SU-DHL-6 (cell line): ENCODE results near the gene C1orf198.

ENCODE experiments used
- H2AFZ ChIP-seq: fragments of 200-600 bp; sonication (generic); 2 replicates; pipeline ENCODE4 v1.6.1; 2014; ENCODE audit warnings: low read depth, mild to moderate bottlenecking, moderate library complexity, mixed read lengths, antibody characterized with exemption, low read length; ENCODE audit not compliant: severe bottlenecking
- H3F3A ChIP-seq: fragments of 200-600 bp; shearing (Covaris generic); 2 replicates; pipeline ENCODE4 v1.6.0; 2016; ENCODE audit warnings: antibody characterized with exemption, mild to moderate bottlenecking; ENCODE audit not compliant: insufficient read depth
- H3K27ac ChIP-seq: fragments of 200-600 bp; sonication (generic); 2 replicates; pipeline ENCODE4 v1.5.1; 2016; ENCODE audit warnings: low read depth, mild to moderate bottlenecking, low read length, moderate library complexity, mixed read lengths
- H3K27me3 ChIP-seq: fragments of 200-600 bp; sonication (generic), shearing (Covaris generic); 2 replicates; pipeline ENCODE4 v1.6.0; 2014; ENCODE audit warnings: mild to moderate bottlenecking, low read length
- H3K36me3 ChIP-seq: fragments of 200-600 bp; sonication (generic); 2 replicates; pipeline ENCODE4 v1.6.1; 2014; ENCODE audit warnings: mild to moderate bottlenecking, low read length, mixed read lengths
- H3K4me2 ChIP-seq: fragments of 300-600, 200-600 bp; shearing (Covaris generic), sonication (generic); 2 replicates; pipeline ENCODE4 v1.6.0; 2014; ENCODE audit warnings: low read length, low read depth, mild to moderate bottlenecking; ENCODE audit not compliant: poor library complexity, severe bottlenecking
- H3K4me3 ChIP-seq: fragments of 200-600 bp; sonication (generic); 2 replicates; pipeline ENCODE4 v1.5.1; 2014; ENCODE audit warnings: antibody characterized with exemption, low read length, mild to moderate bottlenecking, mixed read lengths; ENCODE audit not compliant: insufficient read depth, poor library complexity, severe bottlenecking
- H3K79me2 ChIP-seq: fragments of 200-600 bp; sonication (generic); 2 replicates; pipeline ENCODE4 v1.6.1; 2014; ENCODE audit warnings: mild to moderate bottlenecking, low read length, moderate library complexity; ENCODE audit not compliant: insufficient read depth
- H3K9ac ChIP-seq: fragments of 200-600 bp; sonication (generic); 2 replicates; pipeline ENCODE4 v1.7.0; 2014; ENCODE audit warnings: mild to moderate bottlenecking, low read length
- H3K9me2 ChIP-seq: fragments of 200-600 bp; sonication (generic); replicated peaks from 2 replicates; pipeline ENCODE4 v1.6.1; 2014; ENCODE audit warnings: low read length; ENCODE audit not compliant: insufficient read depth
- H3K9me3 ChIP-seq: fragments of 200-600 bp; sonication (generic); 2 replicates; pipeline ENCODE4 v1.6.1; 2014; ENCODE audit warnings: low read length, mixed read lengths; ENCODE audit not compliant: insufficient read depth
- H4K20me1 ChIP-seq: fragments of 200-600 bp; sonication (generic); 2 replicates; pipeline ENCODE4 v1.6.1; 2014; ENCODE audit warnings: low read depth, mild to moderate bottlenecking, antibody characterized with exemption, low read length, moderate library complexity, mixed read lengths
- CTCF ChIP-seq: fragments of 200-600 bp; sonication (generic); IDR thresholded peaks from one replicate; pipeline ENCODE4 v1.5.1; 2017; ENCODE audit warnings: antibody characterized with exemption, mild to moderate bottlenecking, low read length, moderate library complexity; ENCODE audit not compliant: insufficient read depth, poor library complexity, severe bottlenecking
- EZH2phosphoT487 ChIP-seq: fragments of 200-600 bp; sonication (generic), shearing (Covaris generic); conservative IDR thresholded peaks from 2 replicates; pipeline ENCODE4 v1.6.1; 2018; ENCODE audit warnings: mild to moderate bottlenecking, antibody characterized with exemption, low read length, moderate library complexity, mixed read lengths

Gene C1orf198

DNA sequence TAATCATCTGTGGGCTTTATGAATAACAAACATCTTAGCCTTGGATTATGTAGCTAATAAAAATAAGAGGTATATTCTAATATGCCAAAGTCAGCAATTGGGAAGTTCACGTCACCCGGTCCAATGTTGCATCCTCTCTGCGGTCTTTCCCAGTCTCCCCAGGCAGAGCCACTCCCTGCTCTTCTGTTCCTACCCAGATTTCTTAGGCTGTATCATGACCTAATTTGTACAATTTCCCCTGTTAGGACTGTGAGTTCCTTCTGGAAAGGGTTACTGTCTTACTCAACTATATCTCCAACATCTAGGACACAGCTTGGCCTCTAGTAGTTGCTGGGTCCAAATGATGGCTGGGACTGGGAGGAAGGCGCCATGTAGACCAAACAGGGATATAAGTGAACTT, 29.8 kb upstream of the C1orf198 start:
- H3K36me3 ChIP-seq, result no peaks in the 10 kb centered on the region
- no peak for TF ChIP-seq EZH2phosphoT487
- TF ChIP-seq CTCF, result no peak
- no peaks in the 10 kb centered on the region for H3K27me3 ChIP-seq
- H3K27ac ChIP-seq, result no peak overlapping the region
- no peak overlapping the region for H2AFZ ChIP-seq
- H3K79me2 ChIP-seq, result no peaks in the 10 kb centered on the region
- no peaks in the 10 kb centered on the region for H3K9me2 ChIP-seq
- H3F3A ChIP-seq, result no peaks in the 10 kb centered on the region
- no peak overlapping the region for H3K9ac ChIP-seq
- H4K20me1 ChIP-seq, result no peaks in the 10 kb centered on the region
- no peak overlapping the region for H3K4me2 ChIP-seq
- no peaks in the 10 kb centered on the region for H3K9me3 ChIP-seq
- no peak overlapping the region for H3K4me3 ChIP-seq

GRCh38 chr1:230896779-230897178, 28.5 kb upstream of the C1orf198 start:
- Histone ChIP-seq H3F3A (no peaks in the 10 kb centered on the region), H3K4me2 (no peak overlapping the region), H3K9ac (no peak overlapping the region), H3K27me3 (no peaks in the 10 kb centered on the region), H2AFZ (no peak overlapping the region), H3K9me2 (no peaks in the 10 kb centered on the region), H3K79me2 (no peaks in the 10 kb centered on the region), H3K9me3 (no peaks in the 10 kb centered on the region), H4K20me1 (no peaks in the 10 kb centered on the region), H3K4me3 (no peak overlapping the region), H3K36me3 (no peaks in the 10 kb centered on the region), H3K27ac (no peak overlapping the region)
- TF ChIP-seq CTCF (no peak), EZH2phosphoT487 (no peak)

GRCh38 chr1:230895452-230895851, 27.1 kb upstream of the C1orf198 start:
- no peaks in the 10 kb centered on the region for H3K36me3 ChIP-seq
- no peak overlapping the region for H3K9ac ChIP-seq
- no peaks in the 10 kb centered on the region for H3K9me3 ChIP-seq
- H3F3A ChIP-seq, result no peaks in the 10 kb centered on the region
- no peaks in the 10 kb centered on the region for H3K79me2 ChIP-seq
- no peaks in the 10 kb centered on the region for H3K27me3 ChIP-seq
- H3K4me2 ChIP-seq, result no peak overlapping the region
- H3K27ac ChIP-seq, result no peak overlapping the region
- H4K20me1 ChIP-seq, result no peaks in the 10 kb centered on the region
- no peak overlapping the region for H3K4me3 ChIP-seq
- TF ChIP-seq EZH2phosphoT487, result no peak
- TF ChIP-seq CTCF, result no peak
- H3K9me2 ChIP-seq, result no peaks in the 10 kb centered on the region
- H2AFZ ChIP-seq, result no peak overlapping the region
